ENCODE results near the gene PCDH1.
"Not testable (repeated sequence)": the region's sequence is repeated elsewhere in the genome, so short reads cannot be mapped to it uniquely, and the experiment has no call there.

PCDH1 gene

GRCh38 chr5:141897425-141897824 is 19.2 kb upstream of the PCDH1 start:
- TF ChIP-seq CSRNP3 (CRISPR knock-in tag; IDR thresholded peaks at IDR 0.05) (no peak), PPARA (CRISPR knock-in tag; IDR thresholded peaks at IDR 0.05; ENCODE audit: borderline replicate concordance) (no peak), TOX (CRISPR knock-in tag; IDR thresholded peaks at IDR 0.05; ENCODE audit: borderline replicate concordance) (no peak), ZFP30 (CRISPR knock-in tag; IDR thresholded peaks at IDR 0.05) (no peak), RARB (CRISPR knock-in tag; IDR thresholded peaks at IDR 0.05) (no peak), ZNF565 (CRISPR knock-in tag; conservative IDR thresholded peaks at IDR 0.05; ENCODE audit: low read depth) (no peak)

DNA sequence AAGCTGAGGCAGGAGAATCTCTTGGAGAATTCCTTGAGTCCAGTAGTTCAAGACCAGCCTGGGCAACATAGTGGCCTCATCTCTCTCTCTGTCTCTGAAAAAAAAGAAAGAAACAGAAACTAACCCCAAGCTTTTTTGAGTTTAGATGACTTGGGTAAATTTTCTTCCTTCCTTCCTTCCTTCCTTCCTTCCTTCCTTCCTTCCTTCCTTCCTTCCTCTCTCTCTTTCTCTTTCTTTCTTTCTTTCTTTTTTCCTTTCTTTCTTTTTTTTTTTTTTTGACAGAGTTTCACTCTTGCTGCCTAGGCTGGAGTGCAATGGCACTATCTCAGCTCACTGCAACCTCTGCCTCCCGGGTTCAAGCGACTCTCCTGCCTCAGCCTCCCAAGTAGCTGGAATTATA is 12.2 kb upstream of the PCDH1 start:
- not testable (repeated sequence) for ATAC-seq

More at GRCh38 chr5:141897425-141897824, 19.2 kb upstream of the PCDH1 start:
- no peak for ATAC-seq

DNA sequence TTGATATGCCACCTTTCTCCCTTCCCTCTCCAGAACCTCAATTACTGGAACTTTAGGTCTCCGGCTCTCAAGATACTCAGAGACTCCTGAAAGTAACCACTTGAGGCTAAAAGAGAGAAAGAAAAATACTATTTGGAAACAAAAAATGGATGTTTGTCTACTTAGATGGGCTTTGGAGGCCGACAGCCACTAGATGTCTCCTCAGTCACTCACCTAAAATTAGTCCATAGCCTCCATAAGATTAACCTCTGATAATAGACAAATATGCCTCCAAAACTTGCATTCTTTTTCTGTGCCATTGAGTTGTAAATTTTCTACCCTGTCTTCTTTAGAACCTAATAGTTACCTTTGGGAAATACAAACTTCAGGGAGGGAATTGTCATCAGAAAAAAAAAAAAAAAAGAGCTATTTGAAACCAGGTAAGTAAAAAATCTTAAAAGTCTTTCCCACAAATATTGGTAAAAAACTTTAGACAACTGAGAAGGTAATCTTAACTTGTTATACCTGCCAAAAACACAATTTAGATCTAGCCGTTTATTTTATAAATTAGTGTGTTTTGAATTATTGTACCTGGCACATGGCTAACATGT is 11.2 kb upstream of the PCDH1 start:
- no peak for TF ChIP-seq ZC3H10 (CRISPR knock-in tag; IDR thresholded peaks at IDR 0.05)
- no peak for TF ChIP-seq ZFP3 (CRISPR knock-in tag; IDR thresholded peaks at IDR 0.05)
- TF ChIP-seq ZNF70 (CRISPR knock-in tag; IDR thresholded peaks at IDR 0.05): peak; percentile 98
- TF ChIP-seq CSRNP3 (CRISPR knock-in tag; IDR thresholded peaks at IDR 0.05): no peak
- TF ChIP-seq ZFP30 (CRISPR knock-in tag; IDR thresholded peaks at IDR 0.05): no peak
- TF ChIP-seq PPARA (CRISPR knock-in tag; IDR thresholded peaks at IDR 0.05; ENCODE audit: borderline replicate concordance): no peak
- ATAC-seq: peak; percentile 40; the same call in 1 of the 3 replicates

GRCh38 chr5:141883892-141884318 is 5.7 kb upstream of the PCDH1 start:
- no peak for ATAC-seq
- no peak for TF ChIP-seq ZNF565 (CRISPR knock-in tag; conservative IDR thresholded peaks at IDR 0.05; ENCODE audit: low read depth)
- no peak for TF ChIP-seq ZNF70 (CRISPR knock-in tag; IDR thresholded peaks at IDR 0.05)
- TF ChIP-seq, protein P1, sequence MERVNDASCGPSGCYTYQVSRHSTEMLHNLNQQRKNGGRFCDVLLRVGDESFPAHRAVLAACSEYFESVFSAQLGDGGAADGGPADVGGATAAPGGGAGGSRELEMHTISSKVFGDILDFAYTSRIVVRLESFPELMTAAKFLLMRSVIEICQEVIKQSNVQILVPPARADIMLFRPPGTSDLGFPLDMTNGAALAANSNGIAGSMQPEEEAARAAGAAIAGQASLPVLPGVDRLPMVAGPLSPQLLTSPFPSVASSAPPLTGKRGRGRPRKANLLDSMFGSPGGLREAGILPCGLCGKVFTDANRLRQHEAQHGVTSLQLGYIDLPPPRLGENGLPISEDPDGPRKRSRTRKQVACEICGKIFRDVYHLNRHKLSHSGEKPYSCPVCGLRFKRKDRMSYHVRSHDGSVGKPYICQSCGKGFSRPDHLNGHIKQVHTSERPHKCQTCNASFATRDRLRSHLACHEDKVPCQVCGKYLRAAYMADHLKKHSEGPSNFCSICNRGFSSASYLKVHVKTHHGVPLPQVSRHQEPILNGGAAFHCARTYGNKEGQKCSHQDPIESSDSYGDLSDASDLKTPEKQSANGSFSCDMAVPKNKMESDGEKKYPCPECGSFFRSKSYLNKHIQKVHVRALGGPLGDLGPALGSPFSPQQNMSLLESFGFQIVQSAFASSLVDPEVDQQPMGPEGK (CRISPR knock-in tag; IDR thresholded peaks at IDR 0.05; ENCODE audit: borderline replicate concordance): no peak
- TF ChIP-seq, protein P2, sequence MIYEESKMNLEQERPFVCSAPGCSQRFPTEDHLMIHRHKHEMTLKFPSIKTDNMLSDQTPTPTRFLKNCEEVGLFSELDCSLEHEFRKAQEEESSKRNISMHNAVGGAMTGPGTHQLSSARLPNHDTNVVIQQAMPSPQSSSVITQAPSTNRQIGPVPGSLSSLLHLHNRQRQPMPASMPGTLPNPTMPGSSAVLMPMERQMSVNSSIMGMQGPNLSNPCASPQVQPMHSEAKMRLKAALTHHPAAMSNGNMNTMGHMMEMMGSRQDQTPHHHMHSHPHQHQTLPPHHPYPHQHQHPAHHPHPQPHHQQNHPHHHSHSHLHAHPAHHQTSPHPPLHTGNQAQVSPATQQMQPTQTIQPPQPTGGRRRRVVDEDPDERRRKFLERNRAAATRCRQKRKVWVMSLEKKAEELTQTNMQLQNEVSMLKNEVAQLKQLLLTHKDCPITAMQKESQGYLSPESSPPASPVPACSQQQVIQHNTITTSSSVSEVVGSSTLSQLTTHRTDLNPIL (CRISPR knock-in tag; IDR thresholded peaks at IDR 0.05; ENCODE audit: low read depth): no peak
- TF ChIP-seq CSDC2 (CRISPR knock-in tag; IDR thresholded peaks at IDR 0.05): no peak

- TF ChIP-seq, protein P3, sequence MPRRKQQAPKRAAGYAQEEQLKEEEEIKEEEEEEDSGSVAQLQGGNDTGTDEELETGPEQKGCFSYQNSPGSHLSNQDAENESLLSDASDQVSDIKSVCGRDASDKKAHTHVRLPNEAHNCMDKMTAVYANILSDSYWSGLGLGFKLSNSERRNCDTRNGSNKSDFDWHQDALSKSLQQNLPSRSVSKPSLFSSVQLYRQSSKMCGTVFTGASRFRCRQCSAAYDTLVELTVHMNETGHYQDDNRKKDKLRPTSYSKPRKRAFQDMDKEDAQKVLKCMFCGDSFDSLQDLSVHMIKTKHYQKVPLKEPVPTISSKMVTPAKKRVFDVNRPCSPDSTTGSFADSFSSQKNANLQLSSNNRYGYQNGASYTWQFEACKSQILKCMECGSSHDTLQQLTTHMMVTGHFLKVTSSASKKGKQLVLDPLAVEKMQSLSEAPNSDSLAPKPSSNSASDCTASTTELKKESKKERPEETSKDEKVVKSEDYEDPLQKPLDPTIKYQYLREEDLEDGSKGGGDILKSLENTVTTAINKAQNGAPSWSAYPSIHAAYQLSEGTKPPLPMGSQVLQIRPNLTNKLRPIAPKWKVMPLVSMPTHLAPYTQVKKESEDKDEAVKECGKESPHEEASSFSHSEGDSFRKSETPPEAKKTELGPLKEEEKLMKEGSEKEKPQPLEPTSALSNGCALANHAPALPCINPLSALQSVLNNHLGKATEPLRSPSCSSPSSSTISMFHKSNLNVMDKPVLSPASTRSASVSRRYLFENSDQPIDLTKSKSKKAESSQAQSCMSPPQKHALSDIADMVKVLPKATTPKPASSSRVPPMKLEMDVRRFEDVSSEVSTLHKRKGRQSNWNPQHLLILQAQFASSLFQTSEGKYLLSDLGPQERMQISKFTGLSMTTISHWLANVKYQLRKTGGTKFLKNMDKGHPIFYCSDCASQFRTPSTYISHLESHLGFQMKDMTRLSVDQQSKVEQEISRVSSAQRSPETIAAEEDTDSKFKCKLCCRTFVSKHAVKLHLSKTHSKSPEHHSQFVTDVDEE (CRISPR knock-in tag; IDR thresholded peaks at IDR 0.05): 0 out of 2 replicates have a peak, but pooled peaks have one; percentile 42
- 0 out of 2 replicates have a peak, but pooled peaks have one; percentile 56 for TF ChIP-seq CSDC2 (CRISPR knock-in tag; IDR thresholded peaks at IDR 0.05)
- 0 out of 2 replicates have a peak, but pooled peaks have one; percentile 32 for TF ChIP-seq ZFP3 (CRISPR knock-in tag; IDR thresholded peaks at IDR 0.05)
- no peak for TF ChIP-seq TOX (CRISPR knock-in tag; IDR thresholded peaks at IDR 0.05; ENCODE audit: borderline replicate concordance)
- no peak for ATAC-seq
These were observed 5.1 kb upstream of the PCDH1 start for GRCh38 chr5:141883184-141883891.

Measured in SK-N-SH treated with all-trans-retinoic acid at 6 μM for 48 hours (cell line).